HepG2 (cell line): Measurements from ENCODE around the gene LIN28A. TPM values are rescaled to one million over a fixed set of nuclear protein-coding genes. Genes with fewer than 3 reads are reported as not detected.

Experiments used
- CENPX ChIP-seq: sonication (generic); formaldehyde crosslinking; IDR thresholded peaks from 2 replicates; pipeline ENCODE4 v1.9.0; 2021; ENCODE audit warnings: mild to moderate bottlenecking, missing genetic modification reagents, moderate library complexity
- ESRRA ChIP-seq: sonication (generic); formaldehyde crosslinking; IDR thresholded peaks from 2 replicates; pipeline ENCODE4 v1.5.1; 2020; ENCODE audit warnings: mild to moderate bottlenecking, low read depth, missing genetic modification reagents
- FLYWCH1 ChIP-seq: sonication (generic); formaldehyde crosslinking; IDR thresholded peaks from 2 replicates; pipeline ENCODE4 v1.8.1; 2023; ENCODE audit warnings: mild to moderate bottlenecking, missing genetic modification reagents
- GPN1 ChIP-seq: sonication (generic); formaldehyde crosslinking; IDR thresholded peaks from 2 replicates; pipeline ENCODE4 v1.5.1; 2020; ENCODE audit warnings: missing genetic modification reagents, borderline replicate concordance
- HOXD1 ChIP-seq: sonication (generic); formaldehyde crosslinking; IDR thresholded peaks from 2 replicates; pipeline ENCODE4 v1.5.0; 2020; ENCODE audit warnings: missing genetic modification reagents
- JUNB ChIP-seq: sonication (generic); formaldehyde crosslinking; IDR thresholded peaks from 2 replicates; pipeline ENCODE4 v1.8.0; 2022; ENCODE audit warnings: missing genetic modification reagents, mild to moderate bottlenecking, borderline replicate concordance
- MAFF ChIP-seq: IDR thresholded peaks from 2 replicates; pipeline ENCODE4 v1.6.1; 2011; ENCODE audit warnings: low read depth, low read length, improper control_type of control experiment
- PITX1 ChIP-seq: sonication (generic); formaldehyde crosslinking; IDR thresholded peaks from 2 replicates; pipeline ENCODE4 v1.5.1; 2020; ENCODE audit warnings: mild to moderate bottlenecking, missing genetic modification reagents
- YEATS2 ChIP-seq: sonication (generic); formaldehyde crosslinking; IDR thresholded peaks from 2 replicates; pipeline ENCODE4 v1.4.0; 2020; ENCODE audit warnings: missing genetic modification reagents, borderline replicate concordance
- ZNF160 ChIP-seq: sonication (generic); formaldehyde crosslinking; IDR thresholded peaks from 2 replicates; pipeline ENCODE4 v1.8.0; 2022; ENCODE audit warnings: mild to moderate bottlenecking, inconsistent platforms, missing genetic modification reagents
- ZNF17 ChIP-seq: sonication (generic); formaldehyde crosslinking; IDR thresholded peaks from 2 replicates; pipeline ENCODE4 v1.5.0; 2020; ENCODE audit warnings: mild to moderate bottlenecking, missing genetic modification reagents
- ZNF253 ChIP-seq: sonication (generic); formaldehyde crosslinking; IDR thresholded peaks from 2 replicates; pipeline ENCODE4 v1.8.0; 2022; ENCODE audit warnings: mild to moderate bottlenecking, missing genetic modification reagents, borderline replicate concordance
- ZNF432 ChIP-seq: sonication (generic); formaldehyde crosslinking; IDR thresholded peaks from 2 replicates; pipeline ENCODE4 v1.5.0; 2020; ENCODE audit warnings: missing genetic modification reagents, mild to moderate bottlenecking, borderline replicate concordance
- ZNF563 ChIP-seq: sonication (generic); formaldehyde crosslinking; IDR thresholded peaks from 2 replicates; pipeline ENCODE4 v1.8.0; 2022; ENCODE audit warnings: mild to moderate bottlenecking, moderate library complexity, missing genetic modification reagents
- ZNF879 ChIP-seq: sonication (generic); formaldehyde crosslinking; IDR thresholded peaks from 2 replicates; pipeline ENCODE4 v1.8.1; 2023; ENCODE audit warnings: missing genetic modification reagents
- ZSCAN30 ChIP-seq: sonication (generic); formaldehyde crosslinking; IDR thresholded peaks from 2 replicates; pipeline ENCODE4 v1.5.0; 2020; ENCODE audit warnings: mild to moderate bottlenecking, missing genetic modification reagents
- polyA plus RNA-seq, 8 experiments: library from polyadenylated mRNA; depleted of rRNA in 3 of 8; stranded (reverse) in 7 of 8; unstranded in 1 of 8; fragments of >200 nt; fragmentation: Illumina TruSeq in 4 of 8; extraction: Trizol in 4 of 8; gene quantifications; 2 replicates each; pipeline versions ENCODE4 v1.2.1 to v1.2.3, GENCODE V29; 2011 to 2016; ENCODE audit warnings: low read depth in 4 of 8, missing spikeins in 1 of 8, mixed read lengths in 1 of 8; ENCODE audit not compliant: insufficient read depth in 1 of 8
- total RNA-seq, 5 experiments: library from RNA; depleted of rRNA; stranded (reverse); fragments of >200 nt; fragmentation: Illumina TruSeq; extraction: Trizol; gene quantifications; 2 replicates each; pipeline ENCODE4 v1.2.3, GENCODE V29; 2016; ENCODE audit warnings: low read depth in 1 of 5
- TF ChIP-seq, protein P1 (sequence below): IDR thresholded peaks from 2 replicates; pipeline ENCODE4 v1.6.1; 2016; ENCODE audit warnings: mild to moderate bottlenecking
- TF ChIP-seq, protein P2 (sequence below): sonication (generic); formaldehyde crosslinking; IDR thresholded peaks from 2 replicates; pipeline ENCODE4; 2020; ENCODE audit warnings: missing genetic modification reagents, mild to moderate bottlenecking, borderline replicate concordance
- TF ChIP-seq, protein P3 (sequence below): sonication (generic); formaldehyde crosslinking; IDR thresholded peaks from 2 replicates; pipeline ENCODE4 v1.4.0; 2020; ENCODE audit warnings: mild to moderate bottlenecking, missing genetic modification reagents
- TF ChIP-seq, protein P4 (sequence below): sonication (generic); formaldehyde crosslinking; IDR thresholded peaks from 2 replicates; pipeline ENCODE4 v1.8.1; 2023; ENCODE audit warnings: mild to moderate bottlenecking, inconsistent platforms, moderate library complexity, missing genetic modification reagents, borderline replicate concordance
- TF ChIP-seq, protein P5 (sequence below): conservative IDR thresholded peaks from 2 replicates; pipeline ENCODE4 v1.6.1; 2018; ENCODE audit warnings: missing genetic modification reagents
- TF ChIP-seq, protein P6 (sequence below): IDR thresholded peaks from 2 replicates; pipeline ENCODE4 v1.6.1; 2012; ENCODE audit warnings: inconsistent platforms
- TF ChIP-seq, protein P7 (sequence below): sonication (generic); formaldehyde crosslinking; IDR thresholded peaks from 2 replicates; pipeline ENCODE4 v1.5.0; 2020; ENCODE audit warnings: missing genetic modification reagents, mild to moderate bottlenecking, borderline replicate concordance

LIN28A gene
- total and polyA plus RNA-seq, 2 of the 13 experiments (the other 11 are each of a cell fraction or from before 2014, with no cell fraction given), result not detected

DNA sequence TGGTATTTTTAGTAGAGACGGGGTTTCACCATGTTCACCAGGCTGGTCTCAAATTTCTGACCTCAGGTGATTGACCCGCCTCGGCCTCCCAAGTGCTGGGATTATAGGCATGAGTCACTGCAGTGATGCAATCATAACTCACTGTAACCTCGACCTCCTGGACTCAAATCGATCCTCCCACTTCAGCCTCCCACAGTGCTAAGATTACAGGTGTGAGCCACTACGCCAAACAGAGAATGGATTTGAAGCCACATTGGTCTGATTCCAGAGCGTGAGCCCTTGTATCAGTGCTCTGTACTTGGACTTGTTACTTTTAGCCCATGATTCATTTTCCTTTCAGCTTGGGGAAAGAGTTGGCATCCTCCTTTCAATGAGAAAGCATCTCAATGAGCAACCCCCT is 23.2 kb upstream of the LIN28A start (continued):
- TF ChIP-seq CENPX (CRISPR knock-in tag) (no peak), GPN1 (CRISPR knock-in tag) (no peak), JUNB (peak; percentile 100), ZNF17 (CRISPR knock-in tag) (no peak), YEATS2 (peak; percentile 74; the same call in 1 of the 2 replicates), HOXD1 (no peak), ZNF879 (CRISPR knock-in tag) (no peak), PITX1 (CRISPR knock-in tag) (peak; percentile 97), FLYWCH1 (CRISPR knock-in tag) (no peak), MAFF (no peak), ZNF160 (CRISPR knock-in tag) (no peak), ZNF563 (CRISPR knock-in tag) (no peak), ZNF432 (no peak; the same call in 1 of the 2 replicates), ZNF253 (CRISPR knock-in tag) (no peak), ZSCAN30 (CRISPR knock-in tag) (no peak), ESRRA (CRISPR knock-in tag) (peak; percentile 84; the same call in 1 of the 2 replicates)
- TF ChIP-seq, protein P1, sequence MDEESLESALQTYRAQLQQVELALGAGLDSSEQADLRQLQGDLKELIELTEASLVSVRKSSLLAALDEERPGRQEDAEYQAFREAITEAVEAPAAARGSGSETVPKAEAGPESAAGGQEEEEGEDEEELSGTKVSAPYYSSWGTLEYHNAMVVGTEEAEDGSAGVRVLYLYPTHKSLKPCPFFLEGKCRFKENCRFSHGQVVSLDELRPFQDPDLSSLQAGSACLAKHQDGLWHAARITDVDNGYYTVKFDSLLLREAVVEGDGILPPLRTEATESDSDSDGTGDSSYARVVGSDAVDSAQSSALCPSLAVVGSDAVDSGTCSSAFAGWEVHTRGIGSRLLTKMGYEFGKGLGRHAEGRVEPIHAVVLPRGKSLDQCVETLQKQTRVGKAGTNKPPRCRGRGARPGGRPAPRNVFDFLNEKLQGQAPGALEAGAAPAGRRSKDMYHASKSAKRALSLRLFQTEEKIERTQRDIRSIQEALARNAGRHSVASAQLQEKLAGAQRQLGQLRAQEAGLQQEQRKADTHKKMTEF (CRISPR knock-in tag), result peak; percentile 88; the same call in 1 of the 2 replicates
- TF ChIP-seq, protein P2, sequence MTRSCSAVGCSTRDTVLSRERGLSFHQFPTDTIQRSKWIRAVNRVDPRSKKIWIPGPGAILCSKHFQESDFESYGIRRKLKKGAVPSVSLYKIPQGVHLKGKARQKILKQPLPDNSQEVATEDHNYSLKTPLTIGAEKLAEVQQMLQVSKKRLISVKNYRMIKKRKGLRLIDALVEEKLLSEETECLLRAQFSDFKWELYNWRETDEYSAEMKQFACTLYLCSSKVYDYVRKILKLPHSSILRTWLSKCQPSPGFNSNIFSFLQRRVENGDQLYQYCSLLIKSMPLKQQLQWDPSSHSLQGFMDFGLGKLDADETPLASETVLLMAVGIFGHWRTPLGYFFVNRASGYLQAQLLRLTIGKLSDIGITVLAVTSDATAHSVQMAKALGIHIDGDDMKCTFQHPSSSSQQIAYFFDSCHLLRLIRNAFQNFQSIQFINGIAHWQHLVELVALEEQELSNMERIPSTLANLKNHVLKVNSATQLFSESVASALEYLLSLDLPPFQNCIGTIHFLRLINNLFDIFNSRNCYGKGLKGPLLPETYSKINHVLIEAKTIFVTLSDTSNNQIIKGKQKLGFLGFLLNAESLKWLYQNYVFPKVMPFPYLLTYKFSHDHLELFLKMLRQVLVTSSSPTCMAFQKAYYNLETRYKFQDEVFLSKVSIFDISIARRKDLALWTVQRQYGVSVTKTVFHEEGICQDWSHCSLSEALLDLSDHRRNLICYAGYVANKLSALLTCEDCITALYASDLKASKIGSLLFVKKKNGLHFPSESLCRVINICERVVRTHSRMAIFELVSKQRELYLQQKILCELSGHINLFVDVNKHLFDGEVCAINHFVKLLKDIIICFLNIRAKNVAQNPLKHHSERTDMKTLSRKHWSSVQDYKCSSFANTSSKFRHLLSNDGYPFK (CRISPR knock-in tag), result no peak
- TF ChIP-seq, protein P3, sequence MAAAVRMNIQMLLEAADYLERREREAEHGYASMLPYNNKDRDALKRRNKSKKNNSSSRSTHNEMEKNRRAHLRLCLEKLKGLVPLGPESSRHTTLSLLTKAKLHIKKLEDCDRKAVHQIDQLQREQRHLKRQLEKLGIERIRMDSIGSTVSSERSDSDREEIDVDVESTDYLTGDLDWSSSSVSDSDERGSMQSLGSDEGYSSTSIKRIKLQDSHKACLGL (CRISPR knock-in tag), result no peak
- TF ChIP-seq, protein P4, sequence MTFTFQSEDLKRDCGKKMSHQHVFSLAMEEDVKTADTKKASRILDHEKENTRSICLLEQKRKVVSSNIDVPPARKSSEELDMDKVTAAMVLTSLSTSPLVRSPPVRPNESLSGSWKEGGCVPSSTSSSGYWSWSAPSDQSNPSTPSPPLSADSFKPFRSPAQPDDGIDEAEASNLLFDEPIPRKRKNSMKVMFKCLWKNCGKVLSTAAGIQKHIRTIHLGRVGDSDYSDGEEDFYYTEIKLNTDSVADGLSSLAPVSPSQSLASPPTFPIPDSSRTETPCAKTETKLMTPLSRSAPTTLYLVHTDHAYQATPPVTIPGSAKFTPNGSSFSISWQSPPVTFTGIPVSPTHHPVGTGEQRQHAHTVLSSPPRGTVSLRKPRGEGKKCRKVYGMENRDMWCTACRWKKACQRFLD (CRISPR knock-in tag), result no peak
- TF ChIP-seq, protein P5, sequence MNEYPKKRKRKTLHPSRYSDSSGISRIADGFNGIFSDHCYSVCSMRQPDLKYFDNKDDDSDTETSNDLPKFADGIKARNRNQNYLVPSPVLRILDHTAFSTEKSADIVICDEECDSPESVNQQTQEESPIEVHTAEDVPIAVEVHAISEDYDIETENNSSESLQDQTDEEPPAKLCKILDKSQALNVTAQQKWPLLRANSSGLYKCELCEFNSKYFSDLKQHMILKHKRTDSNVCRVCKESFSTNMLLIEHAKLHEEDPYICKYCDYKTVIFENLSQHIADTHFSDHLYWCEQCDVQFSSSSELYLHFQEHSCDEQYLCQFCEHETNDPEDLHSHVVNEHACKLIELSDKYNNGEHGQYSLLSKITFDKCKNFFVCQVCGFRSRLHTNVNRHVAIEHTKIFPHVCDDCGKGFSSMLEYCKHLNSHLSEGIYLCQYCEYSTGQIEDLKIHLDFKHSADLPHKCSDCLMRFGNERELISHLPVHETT (CRISPR knock-in tag), result peak; percentile 44; the same call in 1 of the 2 replicates
- TF ChIP-seq, protein P6, sequence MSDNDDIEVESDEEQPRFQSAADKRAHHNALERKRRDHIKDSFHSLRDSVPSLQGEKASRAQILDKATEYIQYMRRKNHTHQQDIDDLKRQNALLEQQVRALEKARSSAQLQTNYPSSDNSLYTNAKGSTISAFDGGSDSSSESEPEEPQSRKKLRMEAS, result peak; percentile 91
- TF ChIP-seq, protein P7, sequence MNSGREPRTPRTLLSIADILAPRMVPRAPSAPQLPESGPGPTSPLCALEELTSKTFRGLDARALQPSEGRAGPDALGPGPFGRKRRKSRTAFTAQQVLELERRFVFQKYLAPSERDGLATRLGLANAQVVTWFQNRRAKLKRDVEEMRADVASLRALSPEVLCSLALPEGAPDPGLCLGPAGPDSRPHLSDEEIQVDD (CRISPR knock-in tag), result no peak
